GM21367 (cell line): ENCODE data around the gene XAF1.
"Not testable (repeated sequence)": the region's sequence is repeated elsewhere in the genome, so short reads cannot be mapped to it uniquely, and the experiment has no call there.

Experiments used
- ATAC-seq: cut with Tn5 transposase; IDR thresholded peaks from one replicate; pipeline ENCODE4 v1.9.1; 2021; ENCODE audit not compliant: unreplicated experiment

Gene XAF1

GRCh38 chr17:6797718-6798351 lies 42.0 kb downstream of the XAF1 start:
- ATAC-seq: no peak

- ATAC-seq: no peak
Measured at GRCh38 chr17:6799738-6800137, 43.9 kb downstream of the XAF1 start.

GRCh38 chr17:6800422-6801027 lies 44.7 kb downstream of the XAF1 start:
- no peak for ATAC-seq

- no peak for ATAC-seq
Measured at GRCh38 chr17:6811510-6811909, 55.7 kb downstream of the XAF1 start.

- ATAC-seq: no peak
Measured at GRCh38 chr17:6812295-6812694, 56.4 kb downstream of the XAF1 start.

- no peak for ATAC-seq
Measured at GRCh38 chr17:6815775-6816174, 59.9 kb downstream of the XAF1 start.

- ATAC-seq: not testable (repeated sequence)
Measured at GRCh38 chr17:6816368-6816767, 60.5 kb downstream of the XAF1 start.

GRCh38 chr17:6818938-6819337 lies 63.1 kb downstream of the XAF1 start:
- ATAC-seq: no peak

GRCh38 chr17:6823011-6823442 lies 67.2 kb downstream of the XAF1 start:
- ATAC-seq: no peak
